GF-D8 (cell line): ENCODE measurements around the gene FCRL2.

Experiments
- DNase-seq: peaks from one replicate; lab custom pipeline; 2025; lab: John Stamatoyannopoulos, UW

Gene FCRL2

GRCh38 chr1:157776971-157777391 lies at the start of gene FCRL2:
Gene FCRL2 (minus strand): TSS chr1:157777132. CDS start chr1:157777073, 59 bp downstream.
- DNase-seq = no peak

- no peak for DNase-seq
These were observed 43.4 kb upstream of the FCRL2 start for GRCh38 chr1:157820299-157820698.

DNA sequence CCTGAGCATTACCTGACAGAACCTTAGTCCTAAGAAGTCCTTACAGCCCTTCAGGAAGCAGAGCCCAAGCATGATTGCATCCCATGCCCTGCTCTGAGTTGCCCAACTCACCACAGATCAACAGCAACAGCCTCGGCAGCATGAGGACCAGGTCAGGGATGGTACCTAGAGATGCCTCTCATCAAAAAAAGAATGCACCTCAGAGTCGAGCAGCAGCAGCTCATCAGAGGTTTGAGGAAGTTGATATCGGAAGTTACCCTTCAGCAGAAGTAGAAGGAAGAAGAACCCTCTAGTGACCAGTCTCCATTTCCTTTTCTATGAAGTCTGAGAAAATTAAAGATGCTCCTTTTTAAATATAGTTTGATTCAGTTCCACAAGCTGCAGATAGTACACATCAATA lies 43.0 kb upstream of the FCRL2 start, which contains the start of gene FCRL1:
FCRL1 (minus strand) TSS at position 225 of the 400 bp plus-strand sequence; CDS start at position 142, 83 bp downstream.
- DNase-seq = no peak

DNA sequence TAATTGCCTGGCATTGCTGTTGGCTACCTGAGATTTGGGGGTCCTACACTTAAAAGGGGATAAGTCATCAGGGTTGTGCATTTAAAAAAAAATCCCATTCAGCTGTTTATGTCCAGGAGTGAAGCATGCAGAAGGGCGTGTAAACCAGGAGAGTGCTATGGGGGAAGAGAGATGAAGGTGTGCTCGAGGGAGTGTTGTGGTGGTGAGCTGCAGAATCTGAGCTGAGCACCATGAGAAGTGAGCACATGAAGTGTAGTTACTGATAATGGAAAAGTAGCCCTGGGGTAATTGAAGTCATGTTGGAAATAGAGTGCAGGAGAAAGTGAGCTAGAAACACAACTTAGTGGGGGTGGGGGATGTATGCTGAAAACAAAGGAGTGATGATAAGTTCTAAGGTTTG lies 42.3 kb upstream of the FCRL2 start:
- no peak for DNase-seq

DNA sequence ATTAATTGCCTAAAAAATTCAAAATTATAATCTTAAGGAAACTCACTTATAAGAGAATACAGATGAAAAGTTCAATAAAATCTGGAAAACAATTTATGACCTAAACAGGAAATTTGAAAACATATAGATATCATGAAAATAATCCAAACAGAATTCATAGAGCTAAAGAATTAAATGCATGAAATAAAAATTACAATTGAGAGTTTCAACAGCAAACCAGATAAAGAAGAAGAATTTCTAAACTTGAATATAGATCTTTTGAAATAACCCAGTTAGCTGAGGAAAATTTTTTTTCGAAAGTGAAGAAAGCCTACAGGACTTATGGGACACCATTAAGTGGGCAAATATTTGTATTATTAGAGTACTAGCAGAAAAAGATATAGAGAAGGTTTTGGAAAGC lies 36.3 kb upstream of the FCRL2 start:
- no peak for DNase-seq

DNA sequence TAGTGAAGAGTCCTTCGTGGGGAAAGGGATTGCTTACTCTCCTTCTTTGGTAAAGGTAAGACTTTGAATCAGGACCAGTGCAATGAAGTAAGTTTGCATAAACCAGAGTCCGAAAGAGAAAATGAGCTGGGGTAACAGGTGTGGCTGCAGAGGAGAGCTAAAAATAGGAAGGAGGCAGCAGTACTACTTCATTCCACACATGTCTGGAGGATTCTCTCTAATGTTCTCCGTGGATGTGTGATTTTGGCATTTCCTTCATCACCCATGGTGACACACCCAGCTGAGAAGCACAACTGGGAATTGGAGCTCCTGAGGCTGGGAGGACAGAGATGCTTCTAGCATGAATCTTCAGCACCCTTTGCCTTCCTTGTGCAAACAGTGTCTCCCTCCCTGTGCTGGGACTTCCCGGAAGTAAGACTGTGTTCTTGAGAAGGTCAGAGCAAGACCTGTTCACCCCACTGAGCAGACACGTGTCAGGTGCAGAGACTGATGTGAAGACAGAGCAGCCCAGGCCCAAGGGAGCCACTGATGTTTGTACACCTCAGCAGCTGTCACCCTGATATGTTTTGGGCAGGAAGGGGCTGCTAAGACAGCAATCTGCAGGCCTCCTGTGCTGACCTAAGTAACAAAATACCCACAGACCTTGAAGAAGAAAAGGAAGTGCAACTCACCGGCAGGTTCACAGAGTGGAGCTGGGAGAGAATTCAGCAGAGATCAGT lies 29.7 kb upstream of the FCRL2 start:
- no peak for DNase-seq

DNA sequence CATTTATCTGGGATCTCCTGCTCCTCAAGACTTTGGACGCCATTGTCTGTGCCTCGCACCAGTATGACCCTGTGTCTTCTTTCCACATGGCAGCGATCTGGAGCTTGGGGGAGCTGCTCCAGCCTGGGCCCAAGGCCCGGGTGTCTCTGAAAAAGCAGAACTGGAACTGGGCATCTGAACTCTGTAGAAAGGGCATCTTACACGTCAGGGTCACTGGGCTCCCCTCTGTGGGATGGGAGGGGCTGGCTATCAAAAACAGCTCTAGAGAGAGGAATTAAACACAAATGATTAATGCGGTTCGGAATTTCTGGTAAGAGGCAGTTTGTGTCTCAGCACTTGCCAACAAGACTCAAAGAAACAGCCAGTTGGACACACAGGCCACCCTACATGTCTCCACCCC lies 26.9 kb upstream of the FCRL2 start:
- DNase-seq = no peak

DNA sequence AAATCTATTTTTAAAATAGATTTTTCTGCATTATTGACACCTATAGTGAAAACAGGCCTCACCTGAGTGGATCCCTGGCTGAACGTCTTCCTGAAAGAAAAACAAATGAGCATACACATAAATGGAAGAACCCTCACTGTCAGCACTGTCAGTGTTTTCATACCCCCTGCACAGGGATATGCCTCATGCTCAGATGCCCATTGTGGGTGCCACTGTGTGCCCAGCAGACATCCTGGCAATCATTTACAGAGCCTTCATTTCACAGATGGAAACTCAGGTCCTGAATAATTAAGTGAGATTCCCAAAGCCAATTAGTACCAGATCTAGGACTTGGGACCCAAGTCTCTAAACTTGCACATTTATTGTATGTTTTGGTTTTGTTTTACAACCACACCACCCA lies 23.1 kb upstream of the FCRL2 start:
- no peak for DNase-seq

DNA sequence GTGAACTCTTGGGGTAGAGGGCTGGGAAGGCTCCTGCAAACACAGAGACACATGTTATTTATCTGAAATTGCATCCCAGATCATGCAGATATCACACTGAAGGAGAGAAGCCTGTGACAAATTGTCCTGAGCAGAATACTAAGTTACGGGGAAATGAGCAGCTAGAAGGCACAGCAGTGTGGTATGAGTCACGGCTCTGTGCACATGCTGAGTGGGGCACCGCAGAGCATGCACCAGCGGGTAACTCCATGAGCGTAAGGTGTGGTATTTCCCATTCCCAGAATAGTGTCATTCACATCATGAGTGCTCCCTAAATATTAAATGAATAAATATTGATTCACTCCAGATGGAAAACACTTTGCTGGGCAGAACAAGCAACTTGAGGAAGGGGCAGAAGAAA lies 21.3 kb upstream of the FCRL2 start:
- DNase-seq = no peak

- no peak for DNase-seq
These were observed 8.3 kb upstream of the FCRL2 start for GRCh38 chr1:157785248-157785647.

DNA sequence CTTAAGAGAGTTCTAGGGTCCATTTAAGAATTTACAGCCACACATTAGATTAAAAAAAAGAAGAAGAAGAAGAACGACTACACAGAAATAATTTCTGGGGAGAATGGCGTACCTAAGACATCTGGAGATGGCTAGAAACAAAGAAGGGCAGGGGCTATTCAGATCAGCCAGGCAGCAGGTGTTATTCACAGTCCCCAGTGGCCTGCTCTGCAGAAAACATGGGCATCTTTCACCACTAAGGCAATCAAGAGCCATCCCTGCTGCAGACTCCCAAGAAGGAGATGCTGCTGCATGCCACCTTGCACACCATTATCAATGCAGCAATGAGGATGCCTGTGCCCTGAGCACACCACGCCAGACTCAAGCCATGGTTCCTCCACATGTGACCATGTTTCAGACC lies 7.9 kb upstream of the FCRL2 start:
- no peak for DNase-seq

DNA sequence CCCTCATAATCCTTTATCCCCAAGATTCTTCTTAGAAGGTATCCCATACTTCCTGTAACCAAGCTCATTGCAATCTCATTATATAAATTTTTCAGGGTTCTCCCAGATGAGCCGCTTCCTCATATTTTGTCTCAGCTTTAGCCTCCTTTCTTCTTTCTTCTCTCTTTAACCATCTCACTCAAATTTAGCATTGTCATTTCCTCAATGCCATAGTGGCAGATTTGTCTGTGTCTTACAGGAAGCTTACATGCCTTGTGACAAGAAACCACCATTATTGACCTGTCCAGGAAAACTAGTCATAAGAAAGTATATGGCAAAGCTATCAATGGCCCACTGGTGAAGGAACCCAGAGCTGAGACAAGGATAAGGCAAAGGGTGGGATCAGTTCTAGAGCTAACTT lies 6.0 kb upstream of the FCRL2 start:
- DNase-seq = no peak

DNA sequence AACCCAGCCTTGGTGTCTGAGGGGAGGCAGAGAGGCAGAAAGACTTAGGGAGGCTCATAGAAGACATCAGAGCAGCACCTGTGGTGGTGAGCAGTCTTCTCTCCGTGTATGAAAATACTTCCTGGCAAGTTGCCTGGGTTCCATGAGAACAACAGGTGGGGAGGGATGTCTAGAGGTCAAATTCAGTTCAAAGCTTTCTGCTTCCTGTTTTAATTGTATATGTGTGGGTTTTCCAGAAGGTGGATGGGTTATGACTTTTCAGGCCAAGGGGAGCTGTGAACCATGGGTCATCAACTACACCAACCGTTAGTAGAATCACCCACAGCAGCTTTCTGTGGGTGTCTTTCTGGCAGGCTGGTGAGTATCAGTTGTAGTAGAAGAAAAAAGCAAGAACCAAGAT lies 4.1 kb upstream of the FCRL2 start:
- DNase-seq = no peak

DNA sequence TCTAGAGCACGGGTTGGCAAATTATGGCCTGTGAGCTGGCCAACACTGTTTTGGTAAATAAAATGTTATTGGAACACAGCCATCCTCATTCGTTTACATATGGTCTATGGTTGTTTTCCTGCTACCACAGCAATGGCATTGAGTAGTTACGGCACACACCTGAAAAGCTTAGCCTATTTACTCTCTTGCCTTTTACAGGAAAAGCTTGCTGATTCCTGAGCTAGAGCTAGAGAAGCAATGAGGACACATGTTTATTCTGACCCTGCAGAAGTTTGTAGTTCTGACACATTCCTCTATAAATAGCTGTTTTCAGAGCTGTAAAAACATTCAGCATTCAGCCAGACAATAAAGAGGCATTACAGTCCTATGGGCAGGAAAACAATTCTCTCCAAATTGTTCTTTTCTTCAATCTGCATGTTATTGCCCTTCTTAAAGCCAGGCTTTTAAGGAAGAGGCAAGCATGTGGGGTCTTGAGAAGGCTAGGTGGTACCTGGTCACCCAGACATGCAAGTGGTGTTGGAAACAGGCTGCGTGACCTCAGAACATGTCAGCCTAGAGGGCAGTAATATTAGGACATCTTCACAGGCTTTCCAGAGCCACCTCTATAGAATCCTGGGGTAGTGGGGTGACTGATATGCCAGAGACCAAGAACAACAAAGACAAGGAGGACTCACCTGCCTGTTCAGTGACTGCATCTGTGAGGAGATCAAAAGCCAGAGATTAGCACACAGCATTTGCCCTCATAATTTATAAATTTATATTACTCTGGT lies 1.6 kb downstream of the FCRL2 start:
- DNase-seq = no peak

DNA sequence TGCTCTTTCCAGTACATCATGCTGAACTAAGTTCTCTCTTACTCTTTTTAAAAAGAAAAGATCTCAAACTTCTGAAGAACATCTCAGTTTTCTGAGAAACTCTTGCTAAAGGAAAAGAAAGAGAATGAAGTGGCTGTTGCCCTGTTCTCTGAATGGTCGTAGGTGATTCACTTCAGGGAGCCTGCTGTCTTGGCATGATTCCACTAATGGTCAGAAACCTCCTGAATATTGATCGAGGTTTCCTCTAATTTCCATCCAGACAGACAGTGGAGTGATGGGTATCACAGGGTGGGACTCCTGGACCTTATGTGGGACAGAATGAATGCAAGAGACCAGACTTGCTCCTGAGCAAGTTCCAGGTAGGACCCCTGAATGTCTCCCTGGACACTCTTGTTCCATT lies 2.5 kb downstream of the FCRL2 start:
- DNase-seq = no peak

- DNase-seq = no peak
These were observed 3.2 kb downstream of the FCRL2 start for GRCh38 chr1:157773493-157774350.

DNA sequence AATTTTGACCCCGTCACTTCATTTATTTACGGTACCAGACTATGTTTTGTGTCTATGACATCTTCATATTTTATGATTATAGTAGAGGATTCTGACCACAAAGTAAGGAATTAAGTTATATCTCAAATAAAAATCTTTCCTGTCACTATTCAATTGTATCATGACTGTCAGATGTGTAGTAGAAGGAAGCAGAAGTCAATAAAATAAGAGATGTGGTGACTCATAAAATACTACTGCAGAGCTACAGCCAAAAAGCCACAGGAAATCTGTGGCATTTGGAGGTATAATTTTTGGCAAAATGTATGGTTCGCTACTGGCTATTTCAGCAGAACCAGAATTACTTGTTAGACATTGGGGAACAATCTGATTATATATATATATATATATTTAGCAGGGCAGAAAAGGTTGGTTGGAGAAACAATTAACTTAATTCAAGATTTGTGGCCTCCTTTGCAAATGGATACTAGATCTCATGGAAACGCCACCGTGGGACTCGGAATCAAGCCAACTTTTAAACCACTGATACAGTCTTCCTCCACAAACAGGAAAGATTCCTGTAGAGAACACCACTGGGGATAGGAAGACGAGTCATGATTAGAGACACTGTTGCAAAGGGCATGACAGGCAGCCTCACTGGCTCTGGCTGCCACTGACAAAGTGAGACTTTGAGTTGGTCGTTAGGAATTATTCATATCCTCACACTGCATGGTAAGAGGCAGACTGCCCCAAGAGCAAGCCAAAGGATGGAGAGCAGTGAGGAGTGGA lies 5.1 kb downstream of the FCRL2 start:
- DNase-seq = peak; percentile 13

DNA sequence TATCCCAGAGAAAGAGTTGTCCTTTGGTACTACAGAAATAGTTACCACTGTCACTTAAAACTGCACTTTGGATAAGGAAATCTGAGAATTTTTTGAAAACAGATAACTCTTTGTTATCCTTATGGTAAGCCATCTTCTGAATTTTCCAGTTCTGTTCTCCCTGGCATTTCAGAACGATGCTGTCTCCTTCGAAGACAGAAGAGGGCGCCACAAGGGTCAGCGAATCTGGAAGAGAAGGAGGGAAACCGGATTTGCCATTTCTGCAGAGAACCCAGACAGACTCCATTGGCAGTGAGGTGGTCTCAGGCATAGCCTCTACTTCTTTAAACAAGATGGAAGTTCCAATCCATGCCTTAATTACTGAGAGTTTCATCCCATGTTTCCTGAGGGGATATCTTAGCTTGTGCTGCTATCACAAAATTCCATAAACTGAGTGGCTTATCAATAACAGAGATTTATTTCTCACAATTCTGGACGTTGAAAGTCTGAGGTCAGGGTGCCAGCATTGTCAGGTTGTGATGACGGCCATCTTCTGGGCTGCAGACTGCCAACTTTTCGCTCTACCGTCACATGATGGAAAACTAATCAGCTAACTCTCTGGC lies 6.4 kb downstream of the FCRL2 start:
- no peak for DNase-seq

DNA sequence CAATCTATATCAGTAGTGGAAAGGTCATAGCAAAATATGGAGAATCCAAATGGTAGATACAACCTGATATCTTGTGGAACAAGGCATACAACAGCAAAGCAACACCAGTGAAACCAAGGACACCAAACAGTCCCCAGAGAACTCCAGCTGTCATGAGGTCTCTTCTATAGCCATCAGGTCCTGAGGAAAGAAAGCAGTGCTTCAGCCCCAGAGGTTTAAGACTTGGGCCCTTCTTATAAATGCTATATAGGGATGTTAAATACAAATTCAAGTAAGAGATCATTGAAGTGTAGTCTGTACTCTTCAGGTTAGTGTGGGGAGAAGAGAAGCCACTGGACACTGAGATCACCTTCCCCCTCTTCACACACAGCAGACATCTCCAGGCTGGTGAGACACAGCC lies 10.1 kb downstream of the FCRL2 start:
- DNase-seq = no peak

DNA sequence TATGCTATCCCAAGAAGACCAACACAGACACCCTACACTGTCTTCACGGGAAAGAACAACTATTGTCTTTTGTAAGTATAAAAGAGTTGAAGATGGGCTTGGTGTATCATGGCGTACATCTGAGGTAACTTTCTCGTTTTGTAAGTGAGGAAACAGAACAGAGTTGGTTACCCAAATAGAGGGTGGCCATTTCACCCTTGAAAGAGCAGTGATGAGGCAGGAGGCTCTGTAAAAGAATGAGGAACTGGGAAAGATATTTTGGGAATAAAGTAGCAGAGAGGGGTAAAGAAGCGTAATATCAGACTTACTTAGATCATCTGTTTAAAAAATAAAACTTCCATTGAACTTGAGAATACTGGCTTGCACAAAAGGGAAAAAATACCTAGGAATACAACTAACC lies 18.9 kb downstream of the FCRL2 start:
- DNase-seq = no peak

DNA sequence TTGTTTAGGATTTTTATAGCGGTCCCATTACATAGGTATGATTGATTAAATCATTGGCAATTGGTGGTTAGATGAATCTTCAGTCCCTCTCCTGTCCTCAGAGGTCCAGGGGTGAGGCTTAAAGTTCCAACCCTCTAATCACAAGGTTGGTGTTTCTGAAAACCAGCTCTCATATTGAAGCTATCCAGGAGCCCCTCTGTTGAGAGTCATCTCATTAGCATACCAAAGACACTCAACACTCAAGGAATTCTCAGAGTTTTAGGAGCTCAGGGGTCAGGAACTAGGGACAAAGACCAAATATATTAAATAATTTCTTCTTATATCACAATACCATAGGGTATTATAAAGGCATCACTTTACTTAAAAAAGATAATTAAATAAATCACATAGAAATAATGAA lies 23.3 kb downstream of the FCRL2 start:
- DNase-seq = no peak
